Fibroblast of mammary gland (primary cell): ENCODE data around the gene C1orf141.

Source experiments
- DNase-seq: peaks from one replicate; pipeline ENCODE4 v3.0.0-alpha.2; 2010; ENCODE audit warnings: low read depth
- H3K4me3 ChIP-seq: 2 replicates; pipeline ENCODE4 v1.5.1; 2011; ENCODE audit warnings: low read depth, mild to moderate bottlenecking, low read length, moderate library complexity; ENCODE audit not compliant: control insufficient read depth
- CTCF ChIP-seq: conservative IDR thresholded peaks from 2 replicates; pipeline ENCODE4 v1.5.1; 2011; ENCODE audit warnings: low read depth, low read length, inconsistent platforms; ENCODE audit not compliant: control insufficient read depth, insufficient read depth

Gene C1orf141

DNA sequence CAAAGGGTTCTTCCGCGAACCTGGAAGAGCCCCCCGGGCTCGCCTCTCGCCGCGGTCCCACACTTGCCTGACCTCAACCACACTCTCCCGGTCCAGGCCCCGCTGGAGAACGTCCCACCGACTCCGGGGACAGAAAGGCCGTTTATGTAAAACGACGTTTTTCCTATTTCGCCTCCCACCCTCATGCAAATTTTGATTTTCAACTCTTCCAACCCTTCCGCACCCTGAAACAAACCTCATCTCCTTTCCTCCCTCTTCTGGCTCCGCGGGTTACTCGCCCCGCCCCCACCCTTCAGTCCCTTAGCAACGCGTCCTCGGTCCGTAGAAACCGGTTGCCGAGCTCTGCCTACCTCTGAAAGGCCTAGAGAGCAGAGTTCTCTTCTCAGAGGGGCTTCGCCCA, at the start of gene C1orf141:
Gene C1orf141 (minus strand): TSS at position 276 of the 400 bp plus-strand sequence. CDS start 7,730 bp downstream, outside the sequence.
- TF ChIP-seq CTCF: no peak
- peak within 1 kb of the TSS; percentile 34 for H3K4me3 ChIP-seq
- peak; percentile 15 for DNase-seq

DNA sequence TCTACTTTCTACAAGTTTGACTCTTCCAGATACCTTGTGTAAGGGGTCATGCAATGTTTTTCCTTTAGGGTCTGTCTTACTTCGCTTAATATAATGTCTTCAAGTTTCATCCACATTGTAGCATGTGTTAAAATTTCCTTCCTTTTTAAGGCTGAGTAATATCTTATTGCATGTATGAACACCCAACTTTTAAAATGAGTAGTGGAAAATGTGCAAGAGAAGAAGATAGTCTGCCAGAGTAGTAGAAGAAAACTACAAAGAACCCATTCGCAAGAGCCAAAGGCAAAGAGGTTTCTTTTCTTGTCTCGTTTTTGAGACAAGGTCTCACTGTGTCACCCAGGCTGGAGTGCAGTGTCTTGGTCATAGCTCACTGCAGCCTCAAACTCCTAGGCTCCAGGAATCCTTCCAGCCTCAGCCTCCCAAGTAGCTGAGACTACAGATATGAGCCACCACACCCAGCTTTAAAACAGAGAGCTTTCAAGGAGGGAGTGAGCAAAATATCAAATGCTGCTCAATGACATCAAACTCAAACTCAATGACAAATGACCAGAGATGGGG, 40.8 kb upstream of the C1orf141 start:
- no peak overlapping the region for H3K4me3 ChIP-seq
- DNase-seq: no peak
- no peak for TF ChIP-seq CTCF

- TF ChIP-seq CTCF: no peak
- no peak for DNase-seq
Measured at GRCh38 chr1:67174716-67175284, 40.0 kb upstream of the C1orf141 start.

GRCh38 chr1:67173988-67174387, 39.2 kb upstream of the C1orf141 start:
- DNase-seq: no peak
- no peak overlapping the region for H3K4me3 ChIP-seq
- no peak for TF ChIP-seq CTCF

More at GRCh38 chr1:67174716-67175284, 40.0 kb upstream of the C1orf141 start:
- H3K4me3 ChIP-seq: no peak overlapping the region

- TF ChIP-seq CTCF: no peak
- no peak for DNase-seq
- H3K4me3 ChIP-seq: no peak overlapping the region
Measured at GRCh38 chr1:67171978-67172377, 37.2 kb upstream of the C1orf141 start.

GRCh38 chr1:67171574-67171955, 36.8 kb upstream of the C1orf141 start:
- TF ChIP-seq CTCF: no peak
- no peak overlapping the region for H3K4me3 ChIP-seq

More at GRCh38 chr1:67171574-67171955, 36.8 kb upstream of the C1orf141 start:
- DNase-seq: no peak
